Stimulated activated effector memory CD8-positive, alpha-beta T cell treated with anti-CD3 and anti-CD28 coated beads, Interleukin-12 subunit alpha, Interleukin-12 subunit beta, amount 100 ng/mL, for 72 hours (primary cell): ENCODE results near the gene FZD8.
A peak's percentile ranks its signal among the peaks of the same experiment; 100 is the strongest.
"Not testable (repeated sequence)": the region's sequence is repeated elsewhere in the genome, so short reads cannot be mapped to it uniquely, and the experiment has no call there.

Experiments used
- ATAC-seq: fragments of 150-1000 bp; cut with Tn5 transposase; 2 replicates; pipeline ENCODE4 v1.10.0; 2021
- DNase-seq, 2 donors: peaks; one replicate each; pipeline ENCODE4 v3.0.0; 2021 to 2022; ENCODE audit warnings: low spot score in 2 of 2
- H3K27ac Mint-ChIP-seq: one replicate; pipeline ENCODE4 v1.8.0; 2022; ENCODE audit warnings: mild to moderate bottlenecking, mixed read lengths
- H3K36me3 Mint-ChIP-seq: one replicate; pipeline ENCODE4 v1.8.0; 2022; ENCODE audit warnings: mild to moderate bottlenecking, mixed read lengths
- H3K4me1 Mint-ChIP-seq: one replicate; pipeline ENCODE4 v1.8.0; 2022; ENCODE audit warnings: mixed read lengths
- H3K4me3 Mint-ChIP-seq: one replicate; pipeline ENCODE4 v1.8.0; 2022; ENCODE audit warnings: mild to moderate bottlenecking, mixed read lengths
- H3K9me3 Mint-ChIP-seq: one replicate; pipeline ENCODE4 v1.8.0; 2022; ENCODE audit warnings: mixed read lengths

FZD8 gene, protein sequence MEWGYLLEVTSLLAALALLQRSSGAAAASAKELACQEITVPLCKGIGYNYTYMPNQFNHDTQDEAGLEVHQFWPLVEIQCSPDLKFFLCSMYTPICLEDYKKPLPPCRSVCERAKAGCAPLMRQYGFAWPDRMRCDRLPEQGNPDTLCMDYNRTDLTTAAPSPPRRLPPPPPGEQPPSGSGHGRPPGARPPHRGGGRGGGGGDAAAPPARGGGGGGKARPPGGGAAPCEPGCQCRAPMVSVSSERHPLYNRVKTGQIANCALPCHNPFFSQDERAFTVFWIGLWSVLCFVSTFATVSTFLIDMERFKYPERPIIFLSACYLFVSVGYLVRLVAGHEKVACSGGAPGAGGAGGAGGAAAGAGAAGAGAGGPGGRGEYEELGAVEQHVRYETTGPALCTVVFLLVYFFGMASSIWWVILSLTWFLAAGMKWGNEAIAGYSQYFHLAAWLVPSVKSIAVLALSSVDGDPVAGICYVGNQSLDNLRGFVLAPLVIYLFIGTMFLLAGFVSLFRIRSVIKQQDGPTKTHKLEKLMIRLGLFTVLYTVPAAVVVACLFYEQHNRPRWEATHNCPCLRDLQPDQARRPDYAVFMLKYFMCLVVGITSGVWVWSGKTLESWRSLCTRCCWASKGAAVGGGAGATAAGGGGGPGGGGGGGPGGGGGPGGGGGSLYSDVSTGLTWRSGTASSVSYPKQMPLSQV

GRCh38 chr10:35642035-35642792 is at the start of gene FZD8:
Gene FZD8 (minus strand): TSS chr10:35642296. CDS start chr10:35641429, 867 bp downstream.
- Mint-ChIP-seq H3K27ac (no peak within 1 kb of the TSS), H3K36me3 (no peaks in the 10 kb centered on the region), H3K4me3 (peak within 1 kb of the TSS; percentile 78), H3K9me3 (no peaks in the 10 kb centered on the region), H3K4me1 (peaks cover 27% of the 10 kb centered on the region)
- DNase-seq, result peak; percentile 55 to 77
- peak; percentile 91 for ATAC-seq

- H3K4me1 Mint-ChIP-seq, result no peaks in the 10 kb centered on the region
- DNase-seq, result no peak
- H3K27ac Mint-ChIP-seq, result no peak overlapping the region
- ATAC-seq, result no peak
- no peak overlapping the region for H3K4me3 Mint-ChIP-seq
- H3K9me3 Mint-ChIP-seq, result no peaks in the 10 kb centered on the region
- H3K36me3 Mint-ChIP-seq, result no peaks in the 10 kb centered on the region
Measured at GRCh38 chr10:35691522-35692236, 49.6 kb upstream of the FZD8 start.

- Mint-ChIP-seq H3K4me3 (no peak overlapping the region), H3K27ac (no peak overlapping the region), H3K9me3 (no peaks in the 10 kb centered on the region), H3K36me3 (no peaks in the 10 kb centered on the region), H3K4me1 (no peaks in the 10 kb centered on the region)
- no peak for DNase-seq
- ATAC-seq, result no peak
Measured at GRCh38 chr10:35690534-35690933, 48.4 kb upstream of the FZD8 start.

GRCh38 chr10:35685858-35686257 is 43.8 kb upstream of the FZD8 start:
- not testable (repeated sequence) for DNase-seq, ATAC-seq, H3K36me3 Mint-ChIP-seq, H3K9me3 Mint-ChIP-seq, H3K4me3 Mint-ChIP-seq, H3K27ac Mint-ChIP-seq, H3K4me1 Mint-ChIP-seq

DNA sequence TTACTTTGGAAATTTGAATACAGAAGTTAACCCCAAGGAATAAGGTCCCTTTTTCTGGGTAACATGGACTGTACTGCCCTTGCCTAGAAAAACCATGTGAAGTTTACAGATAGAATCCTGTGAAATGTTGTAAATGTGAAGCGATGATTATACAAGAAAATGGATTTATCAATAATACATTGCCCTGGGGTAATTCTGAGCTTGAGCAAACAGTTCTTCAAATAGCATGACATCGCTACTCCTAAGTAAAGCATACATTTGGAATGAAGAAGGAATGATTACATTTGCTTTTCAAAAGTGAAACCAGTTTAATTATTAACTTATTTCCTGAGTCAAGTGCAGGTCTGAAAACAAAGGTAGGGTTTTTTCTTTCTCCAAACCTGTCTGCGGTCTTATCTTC is 43.3 kb upstream of the FZD8 start:
- no peak for ATAC-seq
- H3K27ac Mint-ChIP-seq, result no peak overlapping the region

DNA sequence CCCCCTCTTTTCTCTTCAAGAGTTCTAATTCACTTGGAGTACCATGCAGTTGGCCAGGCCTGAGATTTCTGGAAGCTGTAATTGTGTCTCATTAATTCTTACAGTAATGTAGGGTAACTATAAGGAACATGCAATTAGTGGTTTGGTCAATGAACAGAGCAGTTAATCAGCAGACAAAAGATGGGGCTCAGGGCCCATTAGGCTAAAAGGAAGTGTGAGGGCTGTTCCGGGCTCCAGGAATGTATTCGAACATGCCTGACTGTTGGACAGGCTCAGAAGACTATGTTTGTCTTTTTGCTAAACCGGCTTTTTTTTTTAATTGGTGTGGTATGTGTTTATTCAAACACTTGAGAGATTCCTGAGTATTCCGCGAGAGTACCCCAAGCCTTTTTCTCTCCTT is 42.5 kb upstream of the FZD8 start:
- H3K36me3 Mint-ChIP-seq, result no peaks in the 10 kb centered on the region
- H3K4me1 Mint-ChIP-seq, result no peaks in the 10 kb centered on the region

More for the DNA sequence above, 43.3 kb upstream of the FZD8 start:
- Mint-ChIP-seq H3K36me3 (no peaks in the 10 kb centered on the region), H3K9me3 (peaks cover 6% of the 10 kb centered on the region), H3K4me1 (no peaks in the 10 kb centered on the region), H3K4me3 (no peak overlapping the region)
- no peak for DNase-seq

GRCh38 chr10:35675846-35676245 is 33.8 kb upstream of the FZD8 start:
- DNase-seq, result no peak
- Mint-ChIP-seq H3K36me3 (no peaks in the 10 kb centered on the region), H3K4me1 (no peaks in the 10 kb centered on the region), H3K9me3 (no peaks in the 10 kb centered on the region), H3K27ac (no peak overlapping the region), H3K4me3 (no peak overlapping the region)
- no peak for ATAC-seq

More for the DNA sequence above, 42.5 kb upstream of the FZD8 start:
- no peak overlapping the region for H3K27ac Mint-ChIP-seq
- H3K4me3 Mint-ChIP-seq, result no peak overlapping the region
- peaks cover 6% of the 10 kb centered on the region for H3K9me3 Mint-ChIP-seq
- DNase-seq, result no peak
- no peak for ATAC-seq

- Mint-ChIP-seq H3K4me3 (no peak overlapping the region), H3K9me3 (no peaks in the 10 kb centered on the region), H3K27ac (no peak overlapping the region), H3K4me1 (no peaks in the 10 kb centered on the region), H3K36me3 (no peaks in the 10 kb centered on the region)
- ATAC-seq (no peak), DNase-seq (no peak)
Measured at GRCh38 chr10:35674843-35675242, 32.7 kb upstream of the FZD8 start.

DNA sequence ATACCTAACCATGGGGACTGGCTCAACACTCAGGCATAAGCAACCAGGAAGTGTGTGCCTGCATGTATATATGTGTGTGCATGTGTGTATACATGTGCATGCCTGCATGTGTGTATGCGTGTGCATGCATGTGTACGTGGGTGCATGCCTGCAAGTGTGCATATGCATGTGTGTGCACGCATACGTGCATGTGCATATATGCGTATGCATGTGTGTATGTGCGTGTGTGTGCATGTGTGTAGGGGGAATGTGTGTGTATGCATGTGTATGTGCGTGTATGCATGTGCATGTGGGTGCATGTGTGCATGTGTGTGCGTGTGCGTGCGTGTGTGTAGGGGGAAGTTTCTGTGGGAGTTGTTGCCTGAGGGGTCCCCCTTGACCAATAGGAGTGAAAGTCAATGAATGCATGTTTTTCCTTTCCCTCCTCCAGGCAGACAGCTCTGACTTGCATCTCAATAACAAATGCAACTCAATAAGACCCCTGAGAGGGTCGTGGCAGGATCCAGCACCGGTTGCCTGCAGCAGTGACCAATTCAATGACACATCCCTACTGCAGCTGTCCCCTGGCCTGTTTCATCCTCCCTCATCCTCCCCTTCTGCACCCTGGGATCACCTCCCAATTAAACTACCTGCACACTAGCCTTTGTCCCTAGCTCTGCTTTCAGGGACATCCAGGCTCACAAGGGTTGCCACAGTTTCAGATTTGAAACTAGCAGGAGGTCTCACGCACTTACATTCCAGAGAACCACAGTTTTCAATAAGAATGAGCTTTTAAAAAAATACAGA is 27.0 kb upstream of the FZD8 start:
- Mint-ChIP-seq H3K27ac (no peak overlapping the region), H3K4me3 (no peak overlapping the region)
- ATAC-seq, result no peak

GRCh38 chr10:35667971-35668370 is 25.9 kb upstream of the FZD8 start:
- H3K36me3 Mint-ChIP-seq, result no peaks in the 10 kb centered on the region
- H3K4me1 Mint-ChIP-seq, result no peaks in the 10 kb centered on the region
- no peak overlapping the region for H3K4me3 Mint-ChIP-seq
- no peak for ATAC-seq
- DNase-seq, result no peak
- H3K9me3 Mint-ChIP-seq, result peaks cover 11% of the 10 kb centered on the region
- peak overlapping the region; percentile 62 for H3K27ac Mint-ChIP-seq

More for the DNA sequence above, 27.0 kb upstream of the FZD8 start:
- DNase-seq, result no peak
- Mint-ChIP-seq H3K36me3 (no peaks in the 10 kb centered on the region), H3K9me3 (peaks cover 11% of the 10 kb centered on the region), H3K4me1 (no peaks in the 10 kb centered on the region)

- Mint-ChIP-seq H3K36me3 (no peaks in the 10 kb centered on the region), H3K9me3 (peaks cover 11% of the 10 kb centered on the region), H3K4me3 (no peak overlapping the region), H3K4me1 (no peaks in the 10 kb centered on the region), H3K27ac (peak overlapping the region; percentile 62)
- ATAC-seq (no peak), DNase-seq (no peak)
Measured at GRCh38 chr10:35667270-35667889, 25.3 kb upstream of the FZD8 start.

- H3K4me3 Mint-ChIP-seq, result no peak overlapping the region
- H3K4me1 Mint-ChIP-seq, result no peaks in the 10 kb centered on the region
- ATAC-seq (no peak), DNase-seq (no peak)
- no peaks in the 10 kb centered on the region for H3K36me3 Mint-ChIP-seq
- no peak overlapping the region for H3K27ac Mint-ChIP-seq
- H3K9me3 Mint-ChIP-seq, result no peaks in the 10 kb centered on the region
Measured at GRCh38 chr10:35661236-35661635, 19.1 kb upstream of the FZD8 start.

GRCh38 chr10:35659456-35659855 is 17.4 kb upstream of the FZD8 start:
- no peak overlapping the region for H3K4me3 Mint-ChIP-seq
- no peaks in the 10 kb centered on the region for H3K36me3 Mint-ChIP-seq
- no peak overlapping the region for H3K27ac Mint-ChIP-seq
- DNase-seq (no peak), ATAC-seq (no peak)
- no peaks in the 10 kb centered on the region for H3K9me3 Mint-ChIP-seq
- H3K4me1 Mint-ChIP-seq, result no peaks in the 10 kb centered on the region

DNA sequence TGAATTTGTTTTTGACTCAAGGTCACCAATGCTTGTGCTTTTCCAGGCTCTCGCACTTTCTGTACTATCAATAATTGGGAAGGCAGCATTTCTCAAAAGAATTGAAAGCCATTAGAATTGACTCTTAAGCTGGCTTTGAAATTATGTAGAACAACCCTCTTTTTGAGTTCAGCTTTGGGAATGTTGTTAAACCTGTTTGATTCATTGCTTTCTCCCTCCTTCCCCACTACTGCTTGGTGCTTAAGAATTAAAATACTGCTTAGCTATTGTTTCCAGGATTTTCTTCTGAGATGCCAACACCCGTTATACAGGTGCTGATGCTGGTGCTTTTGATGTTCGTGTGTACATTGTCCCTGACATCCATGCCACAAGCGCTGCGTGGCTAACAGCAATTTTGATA is 15.5 kb upstream of the FZD8 start:
- no peaks in the 10 kb centered on the region for H3K4me1 Mint-ChIP-seq
- no peaks in the 10 kb centered on the region for H3K9me3 Mint-ChIP-seq

More for the DNA sequence above, 15.5 kb upstream of the FZD8 start:
- Mint-ChIP-seq H3K36me3 (no peaks in the 10 kb centered on the region), H3K4me3 (no peak overlapping the region), H3K27ac (no peak overlapping the region)
- ATAC-seq, result no peak
- DNase-seq, result no peak
